Right ventricle myocardium inferior (tissue), 1 donor: Measurements from ENCODE around the gene SLC38A6. TPM values are rescaled to one million over a fixed set of nuclear protein-coding genes. Genes with fewer than 3 reads are reported as not detected.
"Not testable (repeated sequence)": the region's sequence is repeated elsewhere in the genome, so short reads cannot be mapped to it uniquely, and the experiment has no call there.

Experiments
- ATAC-seq: fragments of 200-7000 bp; cut with Tn5 transposase; one replicate; pipeline ENCODE4 v1.9.1; 2020; ENCODE audit warnings: mild to moderate bottlenecking, moderate library complexity
- DNase-seq: peaks from one replicate; pipeline ENCODE4 v3.0.0; 2021; ENCODE audit errors: missing footprints
- intact Hi-C: fragments of 100-400 bp; cut with DNase I; formaldehyde crosslinking; loops from one replicate; pipeline ENCODE4 v1.11.0; 2022
- total RNA-seq: library from RNA; stranded (reverse); fragmentation: NEBNext Ultra II Directional; extraction: Animal tissue kit (Norgen Biotek cat#: 25700); gene quantifications from one replicate; pipeline ENCODE4 v1.2.1, GENCODE V29; 2021
- donor health status: DM: no; HTN: yes; CAD: no; lungs with severe emphysema.

Gene SLC38A6
- total RNA-seq, 1 donor from 2014 or later, result 4.3 TPM

- intact Hi-C loops, result no loop called here
- no peak for DNase-seq
- ATAC-seq, result no peak
These were observed 61.2 kb downstream of the SLC38A6 start for GRCh38 chr14:61042220-61042619.

- intact Hi-C loops, result no loop called here
- no peak for ATAC-seq
- DNase-seq, result no peak
These were observed 62.5 kb downstream of the SLC38A6 start for GRCh38 chr14:61043506-61043905.

- no peak for ATAC-seq
- intact Hi-C loops, result no loop called here
These were observed 66.0 kb downstream of the SLC38A6 start for GRCh38 chr14:61047021-61047420.

GRCh38 chr14:61048640-61049039, 67.6 kb downstream of the SLC38A6 start:
- DNase-seq (no peak), ATAC-seq (peak; percentile 70)
- intact Hi-C loops, result no loop called here

More at GRCh38 chr14:61047021-61047420, 66.0 kb downstream of the SLC38A6 start:
- DNase-seq, result no peak

GRCh38 chr14:61050417-61050816, 69.4 kb downstream of the SLC38A6 start:
- ATAC-seq (no peak), DNase-seq (no peak)
- intact Hi-C loops, result no loop called here

- intact Hi-C loops, result no loop called here
- ATAC-seq (no peak), DNase-seq (peak; percentile 56)
These were observed 70.0 kb downstream of the SLC38A6 start for GRCh38 chr14:61051051-61051450.

- ATAC-seq (no peak), DNase-seq (no peak)
- intact Hi-C loops, result no loop called here
These were observed 70.6 kb downstream of the SLC38A6 start for GRCh38 chr14:61051621-61052020.

- DNase-seq (no peak), ATAC-seq (no peak)
- intact Hi-C loops, result no loop called here
These were observed 82.4 kb downstream of the SLC38A6 start for GRCh38 chr14:61063461-61063860.

GRCh38 chr14:61064210-61064609, 83.2 kb downstream of the SLC38A6 start:
- ATAC-seq (no peak), DNase-seq (no peak)
- intact Hi-C loops, result no loop called here

GRCh38 chr14:61064856-61065255, 83.8 kb downstream of the SLC38A6 start:
- DNase-seq (no peak), ATAC-seq (no peak)
- intact Hi-C loops, result no loop called here

- intact Hi-C loops, result no loop called here
- DNase-seq (no peak), ATAC-seq (no peak)
These were observed 84.6 kb downstream of the SLC38A6 start for GRCh38 chr14:61065656-61066055.

GRCh38 chr14:61072442-61072841, 91.4 kb downstream of the SLC38A6 start:
- ATAC-seq, DNase-seq, intact Hi-C loops: not testable (repeated sequence)

- intact Hi-C loops, result no loop called here
- ATAC-seq (no peak), DNase-seq (no peak)
These were observed 93.8 kb downstream of the SLC38A6 start for GRCh38 chr14:61074852-61075251.

- no peak for ATAC-seq
- DNase-seq, result no peak
- intact Hi-C loops, result no loop called here
These were observed 95.5 kb downstream of the SLC38A6 start for GRCh38 chr14:61076556-61076955.

- ATAC-seq (no peak), DNase-seq (no peak)
- intact Hi-C loops, result no loop called here
These were observed 96.4 kb downstream of the SLC38A6 start for GRCh38 chr14:61077437-61077836.

GRCh38 chr14:61077951-61078720, 97.1 kb downstream of the SLC38A6 start:
- intact Hi-C loops, result no loop called here
- ATAC-seq (no peak), DNase-seq (no peak)

GRCh38 chr14:61080591-61081010, 99.6 kb downstream of the SLC38A6 start:
- no peak for ATAC-seq
- intact Hi-C loops, result no loop called here
- DNase-seq, result no peak

- no peak for DNase-seq
- no peak for ATAC-seq
- intact Hi-C loops, result no loop called here
These were observed 107.0 kb downstream of the SLC38A6 start for GRCh38 chr14:61088081-61088480.

GRCh38 chr14:61089126-61089750, 108.2 kb downstream of the SLC38A6 start:
- no peak for DNase-seq
- ATAC-seq, result no peak

GRCh38 chr14:61090432-61091216, 109.6 kb downstream of the SLC38A6 start:
- ATAC-seq (no peak), DNase-seq (no peak)
- intact Hi-C loops, result no loop called here

More at GRCh38 chr14:61089126-61089750, 108.2 kb downstream of the SLC38A6 start:
- intact Hi-C loops, result no loop called here
